Mucosa of stomach (tissue), 1 donor: ENCODE measurements around the gene GCH1.

Source experiments
- H3K27me3 ChIP-seq: one replicate; pipeline ENCODE4 v1.7.0; 2013; ENCODE audit warnings: mild to moderate bottlenecking, low read length; ENCODE audit not compliant: control insufficient read depth, insufficient read depth
- H3K36me3 ChIP-seq: one replicate; pipeline ENCODE4 v1.7.0; 2013; ENCODE audit warnings: low read length; ENCODE audit not compliant: control insufficient read depth, insufficient read depth
- H3K4me1 ChIP-seq: one replicate; pipeline ENCODE4 v1.7.0; 2013; ENCODE audit warnings: mild to moderate bottlenecking, low read length; ENCODE audit not compliant: control insufficient read depth, insufficient read depth
- H3K4me3 ChIP-seq: one replicate; pipeline ENCODE4 v1.7.0; 2013; ENCODE audit warnings: low read length
- H3K9ac ChIP-seq: one replicate; pipeline ENCODE4 v1.7.0; 2013; ENCODE audit warnings: mild to moderate bottlenecking, low read length, moderate library complexity
- H3K9me3 ChIP-seq: one replicate; pipeline ENCODE4 v1.7.0; 2013; ENCODE audit warnings: mild to moderate bottlenecking, low read length, moderate library complexity; ENCODE audit not compliant: control insufficient read depth
- donor health status: Pancreatic carcinoma.

GCH1 gene

DNA sequence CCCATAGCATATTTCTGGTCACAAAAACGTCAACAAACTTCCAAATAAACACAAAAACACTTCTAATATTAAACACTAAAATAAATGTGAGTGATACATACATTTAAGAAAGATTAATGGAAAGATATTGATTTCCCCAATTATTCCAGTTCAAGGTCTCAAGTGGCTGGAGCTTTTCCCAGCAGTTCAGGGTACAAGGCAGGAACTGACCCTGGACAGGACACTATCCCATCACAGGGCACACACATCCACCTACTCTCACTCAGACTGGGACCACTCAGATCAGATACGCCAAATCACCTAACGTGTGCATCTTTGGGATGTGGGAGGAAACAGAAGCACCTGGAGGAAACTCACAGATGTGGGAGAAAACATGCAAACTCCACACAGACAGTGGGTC, 50.4 kb downstream of the GCH1 start:
- Histone ChIP-seq H3K4me1 (no peaks in the 10 kb centered on the region), H3K9me3 (no peaks in the 10 kb centered on the region), H3K9ac (no peak overlapping the region), H3K4me3 (no peak overlapping the region), H3K27me3 (no peaks in the 10 kb centered on the region), H3K36me3 (no peaks in the 10 kb centered on the region)

DNA sequence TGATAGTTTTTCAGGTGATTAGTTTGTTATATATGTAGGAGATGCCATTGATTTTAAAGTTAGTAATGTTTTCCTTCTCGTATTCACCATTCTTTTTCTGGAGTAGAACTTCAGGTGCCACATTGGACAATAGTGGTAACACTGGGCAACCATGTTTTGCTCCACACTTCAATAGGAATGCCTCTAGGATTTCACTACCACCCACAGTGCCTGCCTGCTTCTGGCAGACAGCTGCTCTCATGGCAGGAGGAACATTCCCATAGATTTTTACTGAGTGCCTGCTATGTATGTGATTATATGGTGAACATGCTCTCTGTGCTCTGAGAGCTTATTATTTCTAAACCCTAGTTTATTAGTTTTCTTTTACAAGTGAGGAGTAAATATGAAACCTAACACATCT, 53.7 kb downstream of the GCH1 start:
- no peaks in the 10 kb centered on the region for H3K27me3 ChIP-seq
- no peaks in the 10 kb centered on the region for H3K9me3 ChIP-seq
- no peak overlapping the region for H3K4me3 ChIP-seq
- no peak overlapping the region for H3K9ac ChIP-seq
- no peaks in the 10 kb centered on the region for H3K4me1 ChIP-seq
- H3K36me3 ChIP-seq, result no peaks in the 10 kb centered on the region

DNA sequence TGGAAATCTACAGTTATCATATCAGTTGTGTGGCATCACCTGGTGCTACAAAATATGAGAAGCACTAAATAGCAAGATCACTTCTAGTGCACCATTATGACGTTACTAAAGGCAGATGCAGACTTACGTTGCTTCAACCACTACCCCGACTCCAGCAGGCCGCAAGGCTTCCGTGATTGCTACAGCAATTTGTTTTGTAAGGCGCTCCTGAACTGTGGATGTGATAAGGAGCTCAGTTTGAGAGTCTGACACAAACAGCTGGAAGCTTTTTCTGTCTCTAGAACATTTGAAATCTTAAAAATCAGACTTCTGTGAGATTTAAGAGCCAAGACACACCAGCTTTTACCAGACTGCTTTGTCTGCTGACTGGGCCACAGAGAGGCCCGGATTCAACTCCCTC, 57.0 kb downstream of the GCH1 start:
- no peaks in the 10 kb centered on the region for H3K27me3 ChIP-seq
- H3K9ac ChIP-seq, result no peak overlapping the region
- no peaks in the 10 kb centered on the region for H3K4me1 ChIP-seq
- no peaks in the 10 kb centered on the region for H3K36me3 ChIP-seq
- no peak overlapping the region for H3K4me3 ChIP-seq
- no peaks in the 10 kb centered on the region for H3K9me3 ChIP-seq

GRCh38 chr14:54844479-54844878, 58.1 kb downstream of the GCH1 start:
- Histone ChIP-seq H3K9ac (no peak overlapping the region), H3K4me3 (no peak overlapping the region), H3K9me3 (no peaks in the 10 kb centered on the region), H3K4me1 (no peaks in the 10 kb centered on the region), H3K36me3 (no peaks in the 10 kb centered on the region), H3K27me3 (no peaks in the 10 kb centered on the region)

- Histone ChIP-seq H3K4me3 (no peak overlapping the region), H3K27me3 (no peaks in the 10 kb centered on the region), H3K9ac (no peak overlapping the region), H3K36me3 (no peaks in the 10 kb centered on the region), H3K4me1 (no peaks in the 10 kb centered on the region), H3K9me3 (no peaks in the 10 kb centered on the region)
These were observed 61.8 kb downstream of the GCH1 start for GRCh38 chr14:54840798-54841197.

- Histone ChIP-seq H3K4me1 (no peaks in the 10 kb centered on the region), H3K27me3 (no peaks in the 10 kb centered on the region), H3K4me3 (no peak overlapping the region), H3K9me3 (no peaks in the 10 kb centered on the region), H3K36me3 (no peaks in the 10 kb centered on the region), H3K9ac (no peak overlapping the region)
These were observed 62.3 kb downstream of the GCH1 start for GRCh38 chr14:54840336-54840735.

DNA sequence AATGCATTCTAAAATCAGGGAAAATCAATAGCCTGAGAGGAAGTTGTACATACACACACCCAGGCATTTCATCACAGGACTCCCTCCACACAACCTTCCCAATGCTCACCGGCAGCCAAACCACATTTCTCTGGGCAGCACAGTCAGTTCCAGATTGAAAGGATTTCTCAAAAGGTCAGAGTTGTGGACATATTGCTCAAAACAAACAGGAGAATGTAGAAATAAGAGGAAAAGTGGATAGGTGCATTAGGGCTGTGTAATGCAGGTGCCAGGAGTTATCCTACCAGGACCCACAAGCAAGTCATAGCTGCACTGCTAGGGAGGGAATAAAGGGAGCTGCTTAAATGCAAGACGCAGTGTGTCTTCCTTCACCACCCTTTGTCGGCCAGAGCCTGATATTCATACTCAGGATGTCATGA, 62.9 kb downstream of the GCH1 start:
- H3K36me3 ChIP-seq, result no peaks in the 10 kb centered on the region
- no peak overlapping the region for H3K9ac ChIP-seq
- no peaks in the 10 kb centered on the region for H3K27me3 ChIP-seq
- H3K9me3 ChIP-seq, result no peaks in the 10 kb centered on the region
- H3K4me3 ChIP-seq, result no peak overlapping the region
- no peaks in the 10 kb centered on the region for H3K4me1 ChIP-seq

- Histone ChIP-seq H3K9me3 (no peaks in the 10 kb centered on the region), H3K4me1 (no peaks in the 10 kb centered on the region), H3K9ac (no peak overlapping the region), H3K27me3 (no peaks in the 10 kb centered on the region), H3K4me3 (no peak overlapping the region), H3K36me3 (no peaks in the 10 kb centered on the region)
These were observed 63.6 kb downstream of the GCH1 start for GRCh38 chr14:54838931-54839512.

GRCh38 chr14:54837508-54838149, 65.0 kb downstream of the GCH1 start:
- Histone ChIP-seq H3K36me3 (no peaks in the 10 kb centered on the region), H3K4me1 (no peaks in the 10 kb centered on the region), H3K27me3 (no peaks in the 10 kb centered on the region), H3K4me3 (no peak overlapping the region), H3K9me3 (no peaks in the 10 kb centered on the region), H3K9ac (no peak overlapping the region)

GRCh38 chr14:54836231-54836630, 66.4 kb downstream of the GCH1 start:
- H3K36me3 ChIP-seq, result no peaks in the 10 kb centered on the region
- no peak overlapping the region for H3K9ac ChIP-seq
- H3K27me3 ChIP-seq, result no peaks in the 10 kb centered on the region
- H3K4me3 ChIP-seq, result no peak overlapping the region
- H3K9me3 ChIP-seq, result no peaks in the 10 kb centered on the region
- no peaks in the 10 kb centered on the region for H3K4me1 ChIP-seq

- Histone ChIP-seq H3K9me3 (no peaks in the 10 kb centered on the region), H3K36me3 (no peaks in the 10 kb centered on the region), H3K4me3 (no peak overlapping the region), H3K4me1 (no peaks in the 10 kb centered on the region), H3K27me3 (no peaks in the 10 kb centered on the region), H3K9ac (no peak overlapping the region)
These were observed 67.9 kb downstream of the GCH1 start for GRCh38 chr14:54834727-54835126.

- no peak overlapping the region for H3K4me3 ChIP-seq
- H3K9me3 ChIP-seq, result no peaks in the 10 kb centered on the region
- H3K27me3 ChIP-seq, result no peaks in the 10 kb centered on the region
- H3K36me3 ChIP-seq, result no peaks in the 10 kb centered on the region
- H3K9ac ChIP-seq, result no peak overlapping the region
- no peaks in the 10 kb centered on the region for H3K4me1 ChIP-seq
These were observed 68.5 kb downstream of the GCH1 start for GRCh38 chr14:54834081-54834480.

DNA sequence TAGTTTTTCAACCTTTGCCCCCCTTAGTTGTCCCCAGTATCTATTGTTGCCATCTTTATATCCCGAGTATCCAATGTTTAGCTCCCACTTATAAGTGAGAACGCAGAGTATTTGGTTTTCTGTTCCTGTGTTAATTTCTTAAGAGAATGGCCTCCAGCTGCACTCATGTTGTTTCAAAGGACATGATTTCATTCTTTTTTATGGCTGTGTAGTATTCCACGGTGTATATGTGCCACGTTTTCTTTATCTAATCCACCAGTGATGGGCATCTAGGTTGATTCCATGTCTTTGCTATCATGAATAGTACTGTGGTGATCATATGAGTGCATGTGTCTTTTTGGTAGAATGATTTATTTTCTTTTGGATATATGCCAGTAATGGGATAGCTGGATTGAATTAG, 72.0 kb downstream of the GCH1 start:
- no peaks in the 10 kb centered on the region for H3K9me3 ChIP-seq
- no peak overlapping the region for H3K4me3 ChIP-seq
- no peaks in the 10 kb centered on the region for H3K27me3 ChIP-seq
- H3K4me1 ChIP-seq, result no peaks in the 10 kb centered on the region
- H3K36me3 ChIP-seq, result no peaks in the 10 kb centered on the region
- H3K9ac ChIP-seq, result no peak overlapping the region
